HG03378 (cell line): Measurements from ENCODE around the gene DACT3.

Experiments used
- ATAC-seq: cut with Tn5 transposase; IDR thresholded peaks from one replicate; pipeline ENCODE4 v1.9.1; 2021; ENCODE audit warnings: mild to moderate bottlenecking, moderate library complexity; ENCODE audit not compliant: unreplicated experiment

Gene DACT3

DNA sequence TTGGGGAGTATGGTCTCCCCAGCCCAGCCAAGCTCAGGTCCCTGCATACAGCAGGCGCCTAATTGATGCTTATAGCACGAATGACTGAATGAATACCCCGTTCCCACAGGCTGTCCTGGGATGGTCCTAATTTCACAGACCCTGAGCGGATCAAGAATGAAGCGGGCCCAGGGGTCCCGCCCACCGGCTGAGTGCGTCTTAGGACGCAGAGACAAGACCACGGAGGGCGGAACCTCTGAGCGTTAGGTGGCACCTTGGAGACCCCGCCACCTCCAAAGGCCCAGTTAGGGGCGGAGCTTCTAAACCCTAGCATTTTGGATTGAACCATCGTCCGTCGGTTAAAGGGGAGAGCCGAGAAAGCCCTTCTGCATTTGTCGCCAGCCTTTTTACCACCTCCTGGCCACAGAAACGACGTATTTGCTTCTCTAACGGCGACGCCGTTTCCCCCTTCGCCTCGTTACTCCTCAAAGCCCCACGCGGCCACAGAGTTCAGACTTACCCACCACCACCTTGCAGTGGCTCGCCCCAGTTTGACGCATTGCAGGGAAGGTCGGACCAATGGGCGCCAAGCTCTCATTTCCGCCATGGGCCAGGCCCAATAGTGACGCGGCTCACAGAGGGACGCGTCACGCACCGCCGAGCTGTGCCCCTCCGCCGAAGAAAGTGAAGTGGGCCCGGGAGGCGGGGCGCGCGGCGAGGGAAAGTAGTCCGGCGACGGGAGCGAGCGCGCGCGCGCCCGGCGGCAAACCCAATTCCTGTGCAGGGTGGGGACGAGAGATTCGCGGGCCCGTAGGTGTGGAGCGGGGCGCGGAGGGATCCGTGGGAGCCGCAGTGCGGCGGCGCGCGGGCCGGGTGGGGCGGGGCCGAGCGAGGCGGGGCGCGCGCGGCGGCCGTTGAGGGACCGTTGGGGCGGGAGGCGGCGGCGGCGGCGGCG is 60.3 kb downstream of the DACT3 start:
- ATAC-seq, result peak; percentile 82

DNA sequence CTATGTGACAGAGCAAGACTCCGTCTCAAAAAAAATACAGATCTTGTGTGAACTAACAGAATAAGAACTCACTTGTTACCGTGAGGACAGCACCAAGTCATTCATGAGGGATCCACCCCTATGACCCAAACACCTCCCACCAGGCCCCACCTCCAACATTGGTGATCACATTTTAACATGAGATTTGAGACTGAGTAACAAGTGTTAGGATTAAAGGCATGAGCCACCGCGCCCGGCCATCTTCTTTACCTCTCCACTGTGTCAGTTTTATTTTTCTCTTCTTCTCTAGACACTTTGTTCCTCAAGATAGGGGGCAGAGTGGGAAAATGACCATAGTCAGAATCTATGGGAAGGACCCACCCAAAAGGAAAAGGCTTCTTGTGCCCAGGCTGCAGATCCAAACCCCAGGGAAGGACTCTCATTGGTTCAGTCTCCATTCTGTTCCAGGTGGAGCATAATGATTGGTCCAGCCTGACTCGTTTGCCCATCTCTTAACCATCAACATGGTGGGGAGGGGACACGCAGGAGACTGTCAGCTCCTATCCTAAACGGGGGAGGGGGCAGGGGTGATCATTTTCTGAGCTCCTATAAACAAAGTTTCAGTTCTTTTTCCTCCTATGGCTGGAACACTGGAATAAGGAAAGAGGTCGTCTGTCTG is 61.1 kb downstream of the DACT3 start:
- no peak for ATAC-seq

DNA sequence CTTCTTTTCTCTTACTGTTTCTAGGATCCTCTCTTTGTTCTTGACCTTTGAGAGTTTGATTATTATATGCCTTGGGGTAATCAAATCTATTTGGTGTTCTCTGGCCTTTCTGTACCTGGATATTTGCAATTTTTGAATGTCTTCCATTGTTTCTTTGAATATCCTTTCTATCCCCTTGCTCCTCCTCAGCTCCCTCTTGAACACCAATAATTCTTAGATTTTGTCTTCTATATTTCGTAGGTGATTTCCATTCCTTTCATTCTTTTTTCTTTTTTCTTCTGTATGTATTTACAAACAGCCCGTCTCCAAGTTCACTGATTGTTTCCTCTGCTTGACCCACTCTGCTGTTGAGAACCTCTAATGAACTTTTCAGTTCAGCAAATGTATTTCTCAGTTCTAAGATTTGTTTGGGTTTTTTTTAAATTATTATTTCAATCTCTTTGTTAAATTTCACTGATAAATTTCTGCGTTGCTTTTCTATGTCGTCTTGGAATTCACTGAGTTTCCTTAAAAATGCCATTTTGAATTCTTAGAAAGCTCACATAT is 62.5 kb downstream of the DACT3 start:
- ATAC-seq, result no peak
